GM19193 (cell line): Measurements from ENCODE around the gene PTPRT.

ENCODE experiments used
- POLR2A ChIP-seq: IDR thresholded peaks from 4 replicates; pipeline ENCODE4 v1.6.1; 2011; ENCODE audit not compliant: insufficient read depth, insufficient read length; ENCODE audit errors: extremely low read depth

PTPRT gene

GRCh38 chr20:42441196-42441863 lies 748.4 kb downstream of the PTPRT start:
- no peak for TF ChIP-seq POLR2A

- no peak for TF ChIP-seq POLR2A
Observed at GRCh38 chr20:42435230-42435629, 754.5 kb downstream of the PTPRT start.

- no peak for TF ChIP-seq POLR2A
Observed at GRCh38 chr20:42432496-42433334, 757.0 kb downstream of the PTPRT start.

GRCh38 chr20:42430598-42430997 lies 759.1 kb downstream of the PTPRT start:
- no peak for TF ChIP-seq POLR2A

GRCh38 chr20:42429761-42430458 lies 759.8 kb downstream of the PTPRT start:
- TF ChIP-seq POLR2A, result no peak

- no peak for TF ChIP-seq POLR2A
Observed at GRCh38 chr20:42419814-42420532, 769.7 kb downstream of the PTPRT start.

GRCh38 chr20:42406826-42407225 lies 782.9 kb downstream of the PTPRT start:
- no peak for TF ChIP-seq POLR2A

- TF ChIP-seq POLR2A, result no peak
Observed at GRCh38 chr20:42402455-42402854, 787.3 kb downstream of the PTPRT start.

- TF ChIP-seq POLR2A, result no peak
Observed at GRCh38 chr20:42401613-42402012, 788.1 kb downstream of the PTPRT start.

- no peak for TF ChIP-seq POLR2A
Observed at GRCh38 chr20:42399802-42400201, 789.9 kb downstream of the PTPRT start.

GRCh38 chr20:42392442-42392841 lies 797.3 kb downstream of the PTPRT start:
- no peak for TF ChIP-seq POLR2A

- no peak for TF ChIP-seq POLR2A
Observed at GRCh38 chr20:42391807-42392206, 797.9 kb downstream of the PTPRT start.

- no peak for TF ChIP-seq POLR2A
Observed at GRCh38 chr20:42380287-42380686, 809.4 kb downstream of the PTPRT start.

- TF ChIP-seq POLR2A, result no peak
Observed at GRCh38 chr20:42379385-42379784, 810.3 kb downstream of the PTPRT start.

- TF ChIP-seq POLR2A, result no peak
Observed at GRCh38 chr20:42378826-42379225, 810.9 kb downstream of the PTPRT start.
